Pulmonary artery endothelial cell (primary cell): ENCODE results near the gene PARD6B. TPM values are rescaled to one million over a fixed set of nuclear protein-coding genes. Genes with fewer than 3 reads are reported as not detected.
"Not testable (repeated sequence)": the region's sequence is repeated elsewhere in the genome, so short reads cannot be mapped to it uniquely, and the experiment has no call there.

ENCODE experiments used
- DNase-seq: peaks from one replicate; pipeline ENCODE4 v3.0.0-alpha.2; 2011; ENCODE audit warnings: low read depth, low spot score
- total RNA-seq: library from RNA; depleted of rRNA; stranded (reverse); fragments of >200 nt; gene quantifications from 2 replicates; pipeline ENCODE4 v1.2.3, GENCODE V29; 2014

PARD6B gene
- total RNA-seq, 1 donor from 2014 or later = 0.13 TPM

GRCh38 chr20:50772420-50773185, 41.2 kb downstream of the PARD6B start:
- DNase-seq = no peak

- DNase-seq = no peak
Measured at GRCh38 chr20:50774515-50774914, 43.1 kb downstream of the PARD6B start.

- no peak for DNase-seq
Measured at GRCh38 chr20:50776122-50776817, 44.9 kb downstream of the PARD6B start.

- DNase-seq = no peak
Measured at GRCh38 chr20:50777373-50777772, 46.0 kb downstream of the PARD6B start.

- DNase-seq = not testable (repeated sequence)
Measured at GRCh38 chr20:50778994-50779393, 47.6 kb downstream of the PARD6B start.

GRCh38 chr20:50783390-50783789, 52.0 kb downstream of the PARD6B start:
- no peak for DNase-seq

GRCh38 chr20:50783903-50784302, 52.5 kb downstream of the PARD6B start:
- DNase-seq = no peak

GRCh38 chr20:50784464-50784863, 53.1 kb downstream of the PARD6B start:
- DNase-seq = no peak

GRCh38 chr20:50786703-50787102, 55.3 kb downstream of the PARD6B start:
- no peak for DNase-seq

GRCh38 chr20:50787181-50787580, 55.8 kb downstream of the PARD6B start:
- no peak for DNase-seq

GRCh38 chr20:50788045-50788991, 56.9 kb downstream of the PARD6B start:
- DNase-seq = no peak

GRCh38 chr20:50789968-50790650, 58.7 kb downstream of the PARD6B start:
- no peak for DNase-seq

GRCh38 chr20:50790651-50791277, 59.4 kb downstream of the PARD6B start:
- DNase-seq = peak; percentile 53

GRCh38 chr20:50792708-50793574, 61.6 kb downstream of the PARD6B start:
- no peak for DNase-seq

GRCh38 chr20:50793575-50794016, 62.2 kb downstream of the PARD6B start:
- DNase-seq = not testable (repeated sequence)

GRCh38 chr20:50794181-50794845, 62.9 kb downstream of the PARD6B start:
- DNase-seq = no peak

GRCh38 chr20:50794846-50795634, 63.7 kb downstream of the PARD6B start, which contains the start of gene BCAS4:
Gene BCAS4 (plus strand): TSS chr20:50795061. CDS start chr20:50795084, 23 bp downstream.
- DNase-seq = peak; percentile 11

GRCh38 chr20:50797142-50797541, 65.8 kb downstream of the PARD6B start:
- DNase-seq = no peak
